ENCODE results near the gene ABCA2. TPM values are rescaled to one million over a fixed set of nuclear protein-coding genes. Genes with fewer than 3 reads are reported as not detected.

The ABCA2 gene
- total RNA-seq, 1 donor from 2014 or later = 2.1 TPM

- no peak overlapping the region for H3K27ac Mint-ChIP-seq (ENCODE audit: unreplicated experiment)
- H3K36me3 Mint-ChIP-seq (ENCODE audit: low read depth, unreplicated experiment) = peaks cover 4% of the 10 kb centered on the region
- H3K9me3 Mint-ChIP-seq (ENCODE audit: unreplicated experiment) = no peaks in the 10 kb centered on the region
- H3K4me1 Mint-ChIP-seq (ENCODE audit: unreplicated experiment) = peaks cover 2% of the 10 kb centered on the region
- no peak overlapping the region for H3K4me3 Mint-ChIP-seq (ENCODE audit: unreplicated experiment)
- TF ChIP-seq CTCF (IDR thresholded peaks at IDR 0.05; ENCODE audit: unreplicated experiment) = no peak
- DNase-seq (ENCODE audit: low spot score) = no peak
- H3K27me3 Mint-ChIP-seq (ENCODE audit: unreplicated experiment) = peaks cover 3% of the 10 kb centered on the region
Observed at GRCh38 chr9:137039611-137040366, 11.8 kb upstream of the ABCA2 start.

GRCh38 chr9:137038916-137039315 lies 10.9 kb upstream of the ABCA2 start:
- no peak for DNase-seq (ENCODE audit: low spot score)
- Mint-ChIP-seq H3K4me1 (ENCODE audit: unreplicated experiment) (no peaks in the 10 kb centered on the region), H3K9me3 (ENCODE audit: unreplicated experiment) (no peaks in the 10 kb centered on the region), H3K27ac (ENCODE audit: unreplicated experiment) (no peak overlapping the region), H3K27me3 (ENCODE audit: unreplicated experiment) (peaks cover 2% of the 10 kb centered on the region), H3K4me3 (ENCODE audit: unreplicated experiment) (no peak overlapping the region), H3K36me3 (ENCODE audit: low read depth, unreplicated experiment) (peaks cover 4% of the 10 kb centered on the region)
- TF ChIP-seq CTCF (IDR thresholded peaks at IDR 0.05; ENCODE audit: unreplicated experiment) = no peak

GRCh38 chr9:137037483-137037882 lies 9.4 kb upstream of the ABCA2 start:
- no peak for DNase-seq (ENCODE audit: low spot score)
- no peak overlapping the region for H3K27ac Mint-ChIP-seq (ENCODE audit: unreplicated experiment)
- no peak overlapping the region for H3K4me3 Mint-ChIP-seq (ENCODE audit: unreplicated experiment)
- no peak for TF ChIP-seq CTCF (IDR thresholded peaks at IDR 0.05; ENCODE audit: unreplicated experiment)
- H3K36me3 Mint-ChIP-seq (ENCODE audit: low read depth, unreplicated experiment) = peaks cover 4% of the 10 kb centered on the region
- peaks cover 2% of the 10 kb centered on the region for H3K27me3 Mint-ChIP-seq (ENCODE audit: unreplicated experiment)
- no peaks in the 10 kb centered on the region for H3K9me3 Mint-ChIP-seq (ENCODE audit: unreplicated experiment)
- no peaks in the 10 kb centered on the region for H3K4me1 Mint-ChIP-seq (ENCODE audit: unreplicated experiment)

- no peak overlapping the region for H3K27ac Mint-ChIP-seq (ENCODE audit: unreplicated experiment)
- no peaks in the 10 kb centered on the region for H3K4me1 Mint-ChIP-seq (ENCODE audit: unreplicated experiment)
- DNase-seq (ENCODE audit: low spot score) = no peak
- peaks cover 2% of the 10 kb centered on the region for H3K27me3 Mint-ChIP-seq (ENCODE audit: unreplicated experiment)
- H3K36me3 Mint-ChIP-seq (ENCODE audit: low read depth, unreplicated experiment) = peaks cover 4% of the 10 kb centered on the region
- TF ChIP-seq CTCF (IDR thresholded peaks at IDR 0.05; ENCODE audit: unreplicated experiment) = no peak
- no peaks in the 10 kb centered on the region for H3K9me3 Mint-ChIP-seq (ENCODE audit: unreplicated experiment)
- no peak overlapping the region for H3K4me3 Mint-ChIP-seq (ENCODE audit: unreplicated experiment)
Observed at GRCh38 chr9:137037035-137037434, 9.0 kb upstream of the ABCA2 start.

GRCh38 chr9:137035937-137036336 lies 7.9 kb upstream of the ABCA2 start:
- no peak for TF ChIP-seq CTCF (IDR thresholded peaks at IDR 0.05; ENCODE audit: unreplicated experiment)
- Mint-ChIP-seq H3K27ac (ENCODE audit: unreplicated experiment) (no peak overlapping the region), H3K4me3 (ENCODE audit: unreplicated experiment) (no peak overlapping the region), H3K9me3 (ENCODE audit: unreplicated experiment) (no peaks in the 10 kb centered on the region), H3K36me3 (ENCODE audit: low read depth, unreplicated experiment) (peaks cover 4% of the 10 kb centered on the region), H3K27me3 (ENCODE audit: unreplicated experiment) (peaks cover 2% of the 10 kb centered on the region), H3K4me1 (ENCODE audit: unreplicated experiment) (no peaks in the 10 kb centered on the region)
- DNase-seq (ENCODE audit: low spot score) = no peak
